ENCODE data around the gene SORL1-AS1.
A peak's percentile ranks its signal among the peaks of the same experiment; 100 is the strongest.
"Not testable (repeated sequence)": the region's sequence is repeated elsewhere in the genome, so short reads cannot be mapped to it uniquely, and the experiment has no call there.

Gene SORL1-AS1

DNA sequence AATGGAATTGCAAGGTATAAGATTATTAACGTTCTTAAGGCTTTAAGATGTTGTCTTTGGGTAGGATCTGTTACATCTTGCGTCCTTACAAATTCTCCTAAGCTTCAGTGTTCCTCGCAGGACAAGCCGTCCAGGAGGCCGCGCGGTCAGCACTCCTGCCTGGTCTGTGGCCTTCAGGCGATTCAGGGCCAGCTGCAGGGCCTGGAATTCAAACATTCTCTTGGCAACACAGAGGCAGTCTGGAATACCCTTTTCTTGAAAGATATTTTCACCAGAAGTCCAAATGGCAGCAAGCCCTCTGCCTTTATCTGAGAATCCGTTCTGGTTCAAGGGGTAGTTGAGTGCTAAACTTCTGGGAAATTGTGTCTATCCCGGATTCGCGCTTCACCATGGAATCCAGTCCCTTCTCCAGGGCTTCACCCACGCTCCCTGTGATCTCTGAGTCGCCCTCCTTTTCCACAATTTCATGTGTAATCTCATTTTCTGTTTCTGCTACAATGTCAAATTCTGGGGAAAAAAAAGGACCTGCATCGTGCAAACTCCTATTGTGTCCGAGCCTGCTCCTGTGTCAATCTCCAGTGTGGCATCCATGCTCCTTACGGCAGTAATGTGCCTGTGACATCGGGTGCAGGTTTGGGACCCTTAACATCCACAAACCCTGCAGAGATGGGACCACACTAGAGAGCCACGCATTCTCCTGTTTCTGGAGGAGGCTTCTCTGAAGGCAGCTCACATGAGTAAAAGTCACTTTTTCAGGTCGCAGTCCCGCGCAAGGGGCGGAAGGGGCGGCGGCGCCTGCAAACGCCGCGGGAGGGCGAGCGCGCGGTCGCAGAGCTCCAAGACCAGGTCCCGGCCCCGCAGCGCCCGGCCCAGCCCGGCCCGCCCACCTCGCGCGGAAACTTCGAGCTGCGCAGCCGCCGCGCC, 26.0 kb downstream of the SORL1-AS1 start:
- DNase-seq: peak; percentile 76

- DNase-seq: no peak
These were observed 26.9 kb downstream of the SORL1-AS1 start for GRCh38 chr11:121425828-121426227.

- DNase-seq: no peak
These were observed 30.1 kb downstream of the SORL1-AS1 start for GRCh38 chr11:121422675-121423074.

DNA sequence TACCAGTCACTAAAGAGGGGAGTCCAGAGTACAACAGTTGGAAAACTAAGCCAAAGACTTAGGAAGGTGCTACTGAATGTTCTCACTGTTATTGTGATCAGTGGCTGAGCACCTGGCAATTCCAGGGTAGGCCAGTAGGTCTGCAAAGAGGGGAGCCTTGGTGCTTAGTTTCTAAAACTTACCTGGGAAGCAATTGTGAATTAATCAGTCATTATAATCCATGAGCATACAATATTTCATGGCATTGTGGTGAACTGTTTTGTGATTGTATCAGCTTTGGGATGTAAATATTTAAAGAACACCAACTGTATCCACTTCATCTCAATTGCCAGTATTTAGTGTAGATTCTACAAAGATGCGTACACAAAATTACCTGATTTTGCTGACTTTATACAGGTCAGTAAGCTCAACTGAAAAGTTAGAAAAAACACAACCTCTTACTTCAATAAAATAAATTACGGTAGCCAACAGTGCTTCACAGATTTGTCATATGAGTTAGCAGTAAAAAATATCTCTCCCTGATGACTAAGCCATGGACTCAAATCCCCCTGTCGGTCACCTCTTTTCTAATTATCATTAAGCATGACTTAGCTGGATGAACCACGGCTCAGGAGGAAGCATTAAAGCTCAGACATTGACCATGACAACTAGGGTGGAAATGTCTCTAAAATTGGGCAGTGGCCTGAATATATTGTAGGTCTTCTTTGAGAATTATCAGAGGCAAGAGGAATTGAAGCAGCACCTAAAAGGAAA, 31.4 kb downstream of the SORL1-AS1 start:
- no peak for DNase-seq

DNA sequence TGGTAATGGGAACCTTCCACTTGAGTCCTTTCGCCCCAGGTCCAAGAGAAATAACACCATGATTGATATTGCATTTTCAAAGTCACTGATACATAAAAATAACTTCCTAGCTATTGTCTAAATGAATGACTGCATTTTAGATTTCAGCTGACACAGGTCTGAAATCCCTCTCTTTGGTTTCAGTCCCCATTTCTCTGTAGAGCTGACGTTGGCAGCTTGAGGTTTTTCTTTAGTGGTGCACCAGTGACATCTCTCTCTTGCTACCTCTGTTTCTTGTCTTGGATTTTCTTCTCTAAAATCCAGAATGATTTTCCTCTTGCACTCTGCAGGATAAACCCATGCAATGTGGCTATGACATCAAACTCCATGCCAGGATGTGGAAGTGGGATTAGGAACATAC, 32.4 kb downstream of the SORL1-AS1 start:
- no peak for DNase-seq

- DNase-seq: no peak
These were observed 32.9 kb downstream of the SORL1-AS1 start for GRCh38 chr11:121419836-121420235.

- DNase-seq: no peak
These were observed 34.1 kb downstream of the SORL1-AS1 start for GRCh38 chr11:121418625-121419114.

DNA sequence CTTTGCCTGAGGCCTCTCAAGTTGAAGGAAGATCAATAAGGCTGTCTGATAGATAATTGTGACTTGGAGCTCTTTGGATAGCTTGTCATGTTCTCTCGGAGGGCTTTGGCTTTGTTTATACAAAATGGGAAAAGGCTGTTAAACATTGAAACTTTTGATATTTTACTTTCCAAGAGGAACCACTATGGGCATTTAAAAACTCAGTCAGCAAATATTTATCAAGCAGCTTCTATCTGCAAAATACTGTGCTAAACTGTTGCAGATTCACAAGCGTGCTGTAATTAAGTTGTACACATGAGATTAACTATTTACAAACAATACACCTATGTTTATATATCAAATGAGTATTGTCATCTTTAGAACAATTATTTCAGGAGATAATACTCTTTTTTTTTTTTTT, 35.2 kb downstream of the SORL1-AS1 start:
- no peak for DNase-seq

DNA sequence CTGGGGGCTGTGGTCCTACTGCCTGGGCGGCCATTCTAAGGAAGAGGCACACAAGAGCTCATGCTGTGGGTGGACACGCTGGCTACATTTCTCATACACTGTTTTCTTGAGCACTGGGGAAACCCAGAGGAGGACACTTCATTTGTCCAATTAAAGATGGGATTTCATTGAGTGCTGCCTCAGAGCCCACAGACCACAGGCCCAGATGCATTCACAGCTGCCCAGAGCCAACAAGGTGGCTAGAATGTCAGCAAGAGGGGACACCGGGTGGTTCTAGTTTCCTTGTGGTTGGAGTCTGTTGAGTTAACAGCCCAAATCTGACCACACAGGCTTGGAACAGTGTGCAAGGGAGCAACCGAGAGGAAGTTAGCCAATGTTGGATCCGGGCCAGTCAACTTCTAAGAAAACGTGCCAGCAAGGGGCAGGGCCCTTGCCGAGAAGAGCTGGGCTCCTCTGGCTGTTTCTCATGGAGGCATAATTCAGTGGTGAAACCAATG, 35.7 kb downstream of the SORL1-AS1 start:
- DNase-seq: no peak

DNA sequence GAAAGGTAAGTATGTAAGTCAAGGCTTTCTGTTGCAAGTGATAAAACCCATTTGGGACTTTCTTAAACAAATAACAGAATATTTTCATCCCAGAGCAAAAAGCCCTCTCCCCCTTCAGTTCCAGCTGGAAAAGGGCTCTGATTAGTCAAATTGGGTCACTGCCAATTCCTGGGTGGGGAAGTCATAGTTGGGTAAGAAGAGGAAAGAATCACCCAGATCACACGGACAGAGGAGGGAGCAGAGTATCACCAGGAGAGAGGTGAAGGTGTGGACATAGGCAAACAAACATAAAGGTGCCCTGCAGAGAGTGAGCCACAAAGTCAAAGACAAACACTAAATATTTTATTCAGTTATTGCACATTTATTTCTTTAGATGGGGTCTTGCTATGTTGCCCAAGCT, 36.9 kb downstream of the SORL1-AS1 start:
- no peak for DNase-seq

GRCh38 chr11:121414141-121414913, 38.4 kb downstream of the SORL1-AS1 start:
- DNase-seq: no peak

GRCh38 chr11:121412711-121413415, 39.9 kb downstream of the SORL1-AS1 start:
- DNase-seq: no peak

GRCh38 chr11:121412000-121412587, 40.7 kb downstream of the SORL1-AS1 start:
- DNase-seq: no peak

DNA sequence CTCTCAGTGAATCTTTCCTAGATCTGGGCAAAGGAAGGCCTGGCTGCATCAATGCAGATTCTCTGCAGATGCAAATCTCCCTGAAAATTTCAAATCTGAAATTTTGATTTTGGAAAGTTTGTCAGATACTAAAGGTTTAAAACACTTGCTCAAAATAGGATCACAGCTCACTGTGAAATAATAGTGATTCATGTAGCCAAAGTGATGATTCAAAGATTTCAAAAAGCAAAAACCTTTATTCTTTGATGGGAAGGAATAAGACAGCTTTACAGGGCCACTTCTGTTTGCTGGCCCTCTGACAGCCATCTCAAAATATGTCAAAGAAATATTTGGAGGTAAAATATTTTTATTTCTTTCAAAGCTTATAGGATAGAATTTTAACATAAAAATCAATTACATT, 41.4 kb downstream of the SORL1-AS1 start:
- DNase-seq: not testable (repeated sequence)

- not testable (repeated sequence) for DNase-seq
These were observed 42.7 kb downstream of the SORL1-AS1 start for GRCh38 chr11:121410041-121410440.

DNA sequence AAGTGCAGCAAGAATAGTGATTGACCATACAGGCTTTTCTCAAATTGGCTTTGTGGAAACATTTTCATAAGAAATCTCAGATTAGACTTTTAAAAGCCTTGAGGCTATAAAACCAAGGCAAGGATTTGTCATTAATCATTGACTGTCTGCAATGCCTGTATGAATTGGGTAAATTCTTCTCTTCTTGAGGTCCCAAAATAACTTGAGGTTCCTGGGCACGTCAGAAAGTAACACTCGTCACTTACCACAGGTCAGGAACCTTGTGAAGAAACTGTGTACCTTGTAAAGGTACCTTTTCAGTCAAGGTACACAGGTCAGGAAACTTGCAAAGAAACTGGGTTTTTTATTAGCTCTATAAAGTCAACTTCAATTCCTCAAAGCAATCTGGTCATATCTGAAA, 43.9 kb downstream of the SORL1-AS1 start:
- DNase-seq: no peak

- no peak for DNase-seq
These were observed 46.5 kb downstream of the SORL1-AS1 start for GRCh38 chr11:121406291-121406690.

DNA sequence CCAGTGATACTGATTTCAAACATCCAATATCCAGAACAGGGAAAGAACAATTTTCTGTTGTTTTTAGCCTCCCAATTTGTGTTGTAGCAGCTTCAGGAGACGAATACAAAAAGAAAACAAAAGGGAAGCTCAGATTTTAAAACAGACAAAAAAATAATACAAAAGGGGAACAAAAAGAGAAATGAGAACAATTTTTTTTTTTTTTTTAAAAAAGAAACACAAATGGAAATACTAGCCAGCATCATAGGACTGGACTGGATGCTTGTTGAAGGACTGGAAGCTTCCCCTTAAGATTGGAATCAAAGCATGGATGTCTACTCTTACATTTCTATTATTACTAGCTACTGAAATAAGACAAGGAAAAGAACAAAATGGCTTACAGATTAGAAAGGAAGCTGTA, 47.1 kb downstream of the SORL1-AS1 start:
- DNase-seq: no peak

DNA sequence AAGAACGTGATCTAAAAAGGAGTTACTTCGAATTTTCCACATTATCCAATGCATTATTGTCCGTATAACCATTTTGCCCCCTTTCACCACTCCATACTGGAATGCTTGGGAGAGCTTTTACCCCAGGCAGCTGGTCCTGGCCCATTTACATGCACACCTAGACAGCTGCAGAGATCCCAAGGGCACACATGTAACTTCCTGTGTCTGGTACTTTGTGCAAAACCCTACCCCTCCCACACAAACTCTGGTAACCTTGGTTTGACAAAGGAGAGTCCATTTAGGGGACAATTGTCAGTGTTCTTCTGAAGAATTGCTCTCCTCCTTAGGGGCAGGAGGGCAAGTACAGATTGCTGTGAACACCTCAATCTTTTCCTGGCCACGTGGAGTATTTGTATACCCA, 58.0 kb downstream of the SORL1-AS1 start:
- peak; percentile 28 for DNase-seq

GRCh38 chr11:121393855-121394254, 58.9 kb downstream of the SORL1-AS1 start:
- DNase-seq: no peak

GRCh38 chr11:121391914-121392313, 60.9 kb downstream of the SORL1-AS1 start:
- DNase-seq: no peak

DNA sequence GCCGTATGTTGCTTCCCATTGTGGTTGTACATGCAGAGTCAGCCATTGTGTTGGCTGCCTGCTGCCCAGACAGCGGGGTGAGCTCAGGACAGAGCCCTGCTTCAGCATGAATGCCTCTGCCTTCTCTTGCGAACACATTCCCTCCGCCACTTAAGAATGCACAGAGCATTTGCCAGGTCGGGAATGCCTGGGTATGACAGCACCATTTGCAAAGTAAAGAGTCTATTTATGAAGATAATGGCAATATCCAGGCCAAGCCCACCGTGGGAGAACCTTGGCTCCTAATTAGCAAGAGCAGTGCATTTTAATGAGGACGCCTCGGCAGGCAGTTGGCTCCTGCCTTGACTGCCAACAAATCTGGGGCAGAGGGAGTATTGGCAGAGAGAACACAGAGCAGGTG, 63.1 kb downstream of the SORL1-AS1 start:
- DNase-seq: no peak

Measured in NCI-H526 treated with DMSO at 0.1 percent for 48 hours (cell line).